HCT116 (cell line): Measurements from ENCODE around the gene SETDB1. TPM values are rescaled to one million over a fixed set of nuclear protein-coding genes. Genes with fewer than 3 reads are reported as not detected.

Experiments
- ATAC-seq: fragments of 200-7000 bp; cut with Tn5 transposase; 2 replicates; pipeline ENCODE4 v1.9.1; 2020; ENCODE audit warnings: mild to moderate bottlenecking, moderate library complexity
- BruUV-seq: library from RNA; stranded (reverse); fragments of 400-500 nt; replicated peaks from 2 replicates; lab custom pipeline; 2021; lab: Mats Ljungman, UMichigan
- CTCF ChIA-PET: fragments of 300-600 bp; sonication (Branson Sonifier 250); formaldehyde crosslinking; loops from one replicate; lab custom pipeline; 2021; ENCODE audit warnings: antibody characterized with exemption; lab: Charles Lee
- POLR2A ChIA-PET: fragments of 300-600, 350-600 bp; sonication (Branson Sonifier 250); formaldehyde crosslinking; loops from one replicate; lab custom pipeline; 2021; ENCODE audit warnings: antibody characterized with exemption; lab: Charles Lee
- RAD21 ChIA-PET, 2 experiments: fragments of 300-600 bp; sonication (Branson Sonifier 250); formaldehyde crosslinking; loops; one replicate each; lab custom pipeline; 2023; ENCODE audit warnings: low total read pairs in 2 of 2; ENCODE audit not compliant: uncharacterized antibody in 2 of 2, unreplicated experiment in 2 of 2, low non-redundant PET in 1 of 2; lab: Charles Lee
- DNase-seq: peaks from one replicate; pipeline ENCODE4 v3.0.0-alpha.2; 2010; ENCODE audit warnings: low read depth, low spot score
- H2AFZ ChIP-seq: fragments of 200-600 bp; shearing (Covaris generic), sonication (generic); 2 replicates; pipeline ENCODE4 v1.6.1; 2017; ENCODE audit warnings: low read depth, mixed run types, mixed read lengths, antibody characterized with exemption, low read length; ENCODE audit not compliant: poor library complexity, severe bottlenecking
- H3K27ac ChIP-seq: 2 replicates; pipeline ENCODE4 v1.5.1; 2012; ENCODE audit warnings: low read depth, low read length
- H3K27me3 ChIP-seq: fragments of 200-600 bp; sonication (generic); 2 replicates; pipeline ENCODE4 v1.6.1; 2016; ENCODE audit warnings: mixed run types, low read length, mixed read lengths; ENCODE audit not compliant: insufficient read depth
- H3K36me3 ChIP-seq, 2 experiments: fragments of 200-500 bp in 1 of 2; fragments of 200-600 bp in 1 of 2; sonication (Bioruptor generic) in 1 of 2; sonication (generic) in 1 of 2; 2 replicates each; pipeline versions ENCODE4 v1.5.1 to v1.6.1; 2014 to 2016; ENCODE audit warnings: low read length in 2 of 2, inconsistent platforms in 1 of 2, mixed read lengths in 1 of 2, mixed run types in 1 of 2; ENCODE audit not compliant: insufficient read depth in 2 of 2, control insufficient read depth in 1 of 2
- H3K4me1 ChIP-seq, 2 experiments: fragments of 200-600 bp in 1 of 2; sonication (generic) in 1 of 2; 2 replicates each; pipeline versions ENCODE4 v1.5.1 to v1.6.1; 2012 to 2017; ENCODE audit warnings: low read length in 2 of 2, inconsistent platforms in 1 of 2, mild to moderate bottlenecking in 1 of 2, mixed read lengths in 1 of 2, mixed run types in 1 of 2, moderate library complexity in 1 of 2; ENCODE audit not compliant: insufficient read depth in 2 of 2, control insufficient read depth in 1 of 2
- H3K4me2 ChIP-seq: fragments of 200-600 bp; sonication (generic); 2 replicates; pipeline ENCODE4 v1.6.1; 2017; ENCODE audit warnings: mixed run types, low read length, mixed read lengths
- H3K4me3 ChIP-seq, 2 experiments: fragments of 200-600 bp in 1 of 2; sonication (generic) in 1 of 2; replicated peaks in 1 of 2; 2 replicates each; pipeline ENCODE4 v1.5.1; 2011 to 2016; ENCODE audit warnings: low read length in 2 of 2, control low read depth in 1 of 2, low read depth in 1 of 2, mild to moderate bottlenecking in 1 of 2, mixed read lengths in 1 of 2, mixed run types in 1 of 2
- H3K79me2 ChIP-seq: fragments of 200-600 bp; sonication (generic); 2 replicates; pipeline ENCODE4 v1.6.1; 2017; ENCODE audit warnings: mild to moderate bottlenecking, mixed run types, low read length, moderate library complexity, mixed read lengths; ENCODE audit not compliant: insufficient read depth
- H3K9ac ChIP-seq: fragments of 200-600 bp; sonication (generic); 2 replicates; pipeline ENCODE4 v1.6.1; 2016; ENCODE audit warnings: low read length, mixed read lengths
- H3K9me2 ChIP-seq: fragments of 200-600 bp; sonication (generic), shearing (Covaris generic); 2 replicates; pipeline ENCODE4 v1.6.1; 2017; ENCODE audit warnings: mixed run types, mild to moderate bottlenecking, moderate library complexity; ENCODE audit not compliant: insufficient read depth
- H3K9me3 ChIP-seq, 2 experiments: fragments of 200-500 bp in 1 of 2; fragments of 200-600 bp in 1 of 2; sonication (Bioruptor generic) in 1 of 2; sonication (generic) in 1 of 2; 2 replicates each; pipeline ENCODE4 v1.6.1; 2014 to 2017; ENCODE audit warnings: low read length in 2 of 2, mixed read lengths in 2 of 2, inconsistent platforms in 1 of 2, low read depth in 1 of 2, mild to moderate bottlenecking in 1 of 2, mixed run types in 1 of 2, moderate library complexity in 1 of 2; ENCODE audit not compliant: control insufficient read depth in 1 of 2, insufficient read depth in 1 of 2
- H4K20me1 ChIP-seq: fragments of 200-600 bp; sonication (generic), shearing (Covaris generic); 2 replicates; pipeline ENCODE4 v1.6.1; 2017; ENCODE audit warnings: mixed run types, mild to moderate bottlenecking, moderate library complexity; ENCODE audit not compliant: insufficient read depth
- CEBPB ChIP-seq: IDR thresholded peaks from 2 replicates; pipeline ENCODE4 v1.6.1; 2012; ENCODE audit warnings: low read depth
- EGR1 ChIP-seq: IDR thresholded peaks from 2 replicates; pipeline ENCODE4 v1.6.1; 2012; ENCODE audit warnings: low read depth
- EZH2 ChIP-seq: fragments of 200-600 bp; sonication (generic); IDR thresholded peaks from 2 replicates; pipeline ENCODE4 v1.6.1; 2017; ENCODE audit warnings: antibody characterized with exemption, mixed run types
- EZH2phosphoT487 ChIP-seq: fragments of 200-600 bp; IDR thresholded peaks from 2 replicates; pipeline ENCODE4 v1.6.1; 2018; ENCODE audit warnings: antibody characterized with exemption, borderline replicate concordance
- FOSL1 ChIP-seq: IDR thresholded peaks from 2 replicates; pipeline ENCODE4 v1.6.1; 2012; ENCODE audit warnings: low read depth
- JUND ChIP-seq: IDR thresholded peaks from 2 replicates; pipeline ENCODE4 v1.6.1; 2012
- SIN3A ChIP-seq: IDR thresholded peaks from 2 replicates; pipeline ENCODE4 v1.6.1; 2012; ENCODE audit warnings: low read depth
- intact Hi-C: fragments of 100-400 bp; cut with micrococcal nuclease; formaldehyde crosslinking; loops from 2 replicates; pipeline ENCODE4 v1.10.0; 2022
- total RNA-seq: library from RNA; stranded (reverse); gene quantifications from one replicate; pipeline ENCODE4 v1.2.1, GENCODE V29; 2021; ENCODE audit not compliant: unreplicated experiment

Gene SETDB1
- total RNA-seq, 1 experiment from 2014 or later = 54.3 TPM

GRCh38 chr1:150997126-150997872, 71.1 kb downstream of the SETDB1 start:
- POLR2A ChIA-PET = interaction anchor here (1.4 kb wide), 1 partner anchor 9 kb away, joined by 4 read pairs; the partner anchor contains the start of gene MINDY1
- H3K9ac ChIP-seq = no peak overlapping the region

DNA sequence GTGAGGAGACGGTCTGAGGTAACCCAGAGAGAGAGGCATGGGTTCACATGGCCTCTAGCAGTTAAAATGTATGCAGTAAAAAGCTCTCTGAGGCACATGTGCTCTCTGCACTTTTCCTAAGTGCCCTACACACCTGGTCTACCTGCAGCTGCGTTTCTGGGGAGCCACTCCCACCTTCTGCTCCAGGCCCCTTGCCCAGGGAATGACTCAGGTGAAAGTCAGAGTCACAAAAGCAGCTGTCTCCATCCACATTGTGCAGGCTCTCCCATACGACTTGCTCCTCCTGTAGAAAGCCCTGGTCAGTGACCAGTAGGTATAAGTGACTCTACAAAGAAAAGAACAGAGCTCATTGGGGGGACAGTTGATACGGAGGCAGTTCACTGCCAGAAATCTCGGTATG, 71.8 kb downstream of the SETDB1 start:
- H3K9ac ChIP-seq = no peak overlapping the region
- DNase-seq (no peak), ATAC-seq (no peak)
- no peak overlapping the region for H3K4me3 ChIP-seq
- H3K79me2 ChIP-seq = no peaks in the 10 kb centered on the region
- intact Hi-C loops = loop anchor here (5.0 kb wide), 3 partner anchors 371 to 741 kb away; partner anchors contain the start of genes CA14 and ENSA
- no peak overlapping the region for H3K27ac ChIP-seq
- H3K4me1 ChIP-seq = peaks cover 6 to 37% of the 10 kb centered on the region in 2 experiments; a peak in 3 of 4 replicates
- no TSS peak for BruUV-seq
- no peak overlapping the region for H2AFZ ChIP-seq
- no peaks in the 10 kb centered on the region for H3K27me3 ChIP-seq
- H3K9me3 ChIP-seq = no peaks in the 10 kb centered on the region
- TF ChIP-seq JUND (no peak), FOSL1 (no peak), CEBPB (no peak), EZH2 (no peak), SIN3A (no peak)
- ChIA-PET POLR2A (no interaction called here), RAD21 (no interaction called here), CTCF (interaction anchor here (1.2 kb wide), 1 partner anchor 534 kb away, joined by 3 read pairs; no protein-coding TSS in a partner anchor)
- H3K36me3 ChIP-seq = no peaks in the 10 kb centered on the region
- no peaks in the 10 kb centered on the region for H4K20me1 ChIP-seq
- H3K9me2 ChIP-seq = no peaks in the 10 kb centered on the region
- H3K4me2 ChIP-seq = no peak overlapping the region

More at GRCh38 chr1:150997126-150997872, 71.1 kb downstream of the SETDB1 start:
- CTCF ChIA-PET = interaction anchor here (1.2 to 1.6 kb wide), 2 partner anchors 533 to 827 kb away, joined by 3 read pairs; no protein-coding TSS in a partner anchor
- RAD21 ChIA-PET = no interaction called here
- no peaks in the 10 kb centered on the region for H3K27me3 ChIP-seq
- H3K27ac ChIP-seq = no peak overlapping the region
- TF ChIP-seq FOSL1 (no peak), EZH2phosphoT487 (no peak), EGR1 (no peak)
- TF ChIP-seq, all 23 proteins: peak for 0
- intact Hi-C loops = loop anchor here (5.0 kb wide), 3 partner anchors 370 to 740 kb away; partner anchors contain the start of genes CA14 and ENSA
- H3K79me2 ChIP-seq = no peaks in the 10 kb centered on the region
- H3K4me2 ChIP-seq = no peak overlapping the region
- BruUV-seq = no TSS peak
- no peaks in the 10 kb centered on the region for H3K9me3 ChIP-seq
- no peak overlapping the region for H3K4me3 ChIP-seq
- no peak for DNase-seq
- peaks cover 6 to 37% of the 10 kb centered on the region in 2 experiments; a peak in 3 of 4 replicates for H3K4me1 ChIP-seq
- no peak overlapping the region for H2AFZ ChIP-seq
- no peaks in the 10 kb centered on the region for H4K20me1 ChIP-seq
- H3K36me3 ChIP-seq = no peaks in the 10 kb centered on the region
- ATAC-seq = no peak
- no peaks in the 10 kb centered on the region for H3K9me2 ChIP-seq
